Fibroblast of skin of right biceps (primary cell): ENCODE measurements around the gene NOS1AP.
"Not testable (repeated sequence)": the region's sequence is repeated elsewhere in the genome, so short reads cannot be mapped to it uniquely, and the experiment has no call there.

Experiments
- DNase-seq: peaks from one replicate; pipeline ENCODE4 v3.0.0-alpha.2; 2013

NOS1AP gene

GRCh38 chr1:162060314-162060713 lies 9.2 kb upstream of the NOS1AP start:
- DNase-seq = no peak

GRCh38 chr1:162062542-162063015 lies 6.9 kb upstream of the NOS1AP start:
- peak; percentile 29 for DNase-seq

- no peak for DNase-seq
Measured at GRCh38 chr1:162065016-162065415, 4.5 kb upstream of the NOS1AP start.

- DNase-seq = not testable (repeated sequence)
Measured at GRCh38 chr1:162066836-162067235, 2.7 kb upstream of the NOS1AP start.

- DNase-seq = no peak
Measured at GRCh38 chr1:162067466-162067865, 2.0 kb upstream of the NOS1AP start.

- DNase-seq = no peak
Measured at GRCh38 chr1:162068301-162068700, 1.2 kb upstream of the NOS1AP start.

- DNase-seq = no peak
Measured at GRCh38 chr1:162070094-162070748, 730 bp downstream of the NOS1AP start.

GRCh38 chr1:162070825-162071224 lies 1.3 kb downstream of the NOS1AP start:
- no peak for DNase-seq

GRCh38 chr1:162072740-162073139 lies 3.2 kb downstream of the NOS1AP start:
- no peak for DNase-seq

- DNase-seq = peak; percentile 7
Measured at GRCh38 chr1:162074276-162075005, 5.0 kb downstream of the NOS1AP start.

- no peak for DNase-seq
Measured at GRCh38 chr1:162075862-162076261, 6.4 kb downstream of the NOS1AP start.

- DNase-seq = no peak
Measured at GRCh38 chr1:162077648-162078299, 8.3 kb downstream of the NOS1AP start.

GRCh38 chr1:162079030-162079429 lies 9.5 kb downstream of the NOS1AP start:
- no peak for DNase-seq

- DNase-seq = no peak
Measured at GRCh38 chr1:162080472-162081015, 11.1 kb downstream of the NOS1AP start.

GRCh38 chr1:162081316-162081715 lies 11.8 kb downstream of the NOS1AP start:
- DNase-seq = no peak

GRCh38 chr1:162082080-162082479 lies 12.6 kb downstream of the NOS1AP start:
- not testable (repeated sequence) for DNase-seq

GRCh38 chr1:162083273-162083672 lies 13.8 kb downstream of the NOS1AP start:
- no peak for DNase-seq

GRCh38 chr1:162085991-162086390 lies 16.5 kb downstream of the NOS1AP start:
- DNase-seq = no peak

GRCh38 chr1:162087111-162087510 lies 17.6 kb downstream of the NOS1AP start:
- no peak for DNase-seq

- DNase-seq = no peak
Measured at GRCh38 chr1:162087574-162087973, 18.1 kb downstream of the NOS1AP start.

GRCh38 chr1:162088281-162088969 lies 18.9 kb downstream of the NOS1AP start:
- no peak for DNase-seq

GRCh38 chr1:162089748-162090147 lies 20.3 kb downstream of the NOS1AP start:
- no peak for DNase-seq

GRCh38 chr1:162090378-162090777 lies 20.9 kb downstream of the NOS1AP start:
- DNase-seq = no peak
